ENCODE data around the gene PARL.

- no peak for TF ChIP-seq GATA2 (IDR thresholded peaks at IDR 0.05; ENCODE audit: low read depth, low read length)
- TF ChIP-seq GATA3 (IDR thresholded peaks at IDR 0.05; ENCODE audit: low read depth, low read length): no peak
These were observed 44.9 kb downstream of the PARL start for GRCh38 chr3:183839751-183840150.
